Omental fat pad (tissue), 4 donors: Measurements from ENCODE around the gene CCDC91. TPM values are rescaled to one million over a fixed set of nuclear protein-coding genes. Genes with fewer than 3 reads are reported as not detected.
"Not testable (repeated sequence)": the region's sequence is repeated elsewhere in the genome, so short reads cannot be mapped to it uniquely, and the experiment has no call there.

Experiments
- ATAC-seq: fragments of 150-250 bp; one replicate; pipeline ENCODE4 v1.9.1; 2016; ENCODE audit warnings: mild to moderate bottlenecking, moderate library complexity; ENCODE audit not compliant: low FRiP score
- DNase-seq: peaks from one replicate; pipeline ENCODE4 v3.0.0-alpha.2; 2019; ENCODE audit warnings: low spot score
- total RNA-seq, 4 donors: library from RNA; depleted of rRNA; stranded (reverse); fragments of >200 nt; gene quantifications; one replicate each; pipeline ENCODE4 v1.1.0, GENCODE V29; 2016
- TF ChIP-seq, protein P1 (sequence below), 3 donors: fragments of 450-650 bp; IDR thresholded peaks; one replicate each; pipeline ENCODE4 v1.5.1; 2016 to 2017; ENCODE audit warnings: antibody characterized with exemption in 3 of 3, mild to moderate bottlenecking in 3 of 3, moderate library complexity in 2 of 3

The CCDC91 gene
- total RNA-seq, 4 donors from 2014 or later: 29.3 to 48.9 (median 32.5) TPM

DNA sequence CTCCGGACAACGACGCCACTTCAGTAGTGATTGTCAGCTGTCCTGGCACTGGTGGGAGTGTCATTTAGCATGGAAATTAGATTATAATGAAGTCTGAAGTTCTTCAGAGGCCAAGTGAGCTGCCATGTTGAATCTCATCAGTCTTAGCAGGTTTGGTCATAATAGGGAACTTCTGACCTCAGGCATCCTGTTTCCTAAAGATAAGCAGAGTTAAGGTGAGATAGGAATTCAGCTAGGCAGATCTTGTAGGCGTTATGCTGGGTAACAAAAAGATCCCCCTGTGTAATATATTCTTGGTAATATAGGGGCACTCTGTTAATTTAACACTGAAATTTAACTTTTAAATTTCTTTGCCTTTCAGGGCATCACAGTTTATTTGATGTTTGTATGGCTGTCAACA is 137.5 kb downstream of the CCDC91 start:
- DNase-seq (no peak), ATAC-seq (no peak)
- TF ChIP-seq, protein P1, sequence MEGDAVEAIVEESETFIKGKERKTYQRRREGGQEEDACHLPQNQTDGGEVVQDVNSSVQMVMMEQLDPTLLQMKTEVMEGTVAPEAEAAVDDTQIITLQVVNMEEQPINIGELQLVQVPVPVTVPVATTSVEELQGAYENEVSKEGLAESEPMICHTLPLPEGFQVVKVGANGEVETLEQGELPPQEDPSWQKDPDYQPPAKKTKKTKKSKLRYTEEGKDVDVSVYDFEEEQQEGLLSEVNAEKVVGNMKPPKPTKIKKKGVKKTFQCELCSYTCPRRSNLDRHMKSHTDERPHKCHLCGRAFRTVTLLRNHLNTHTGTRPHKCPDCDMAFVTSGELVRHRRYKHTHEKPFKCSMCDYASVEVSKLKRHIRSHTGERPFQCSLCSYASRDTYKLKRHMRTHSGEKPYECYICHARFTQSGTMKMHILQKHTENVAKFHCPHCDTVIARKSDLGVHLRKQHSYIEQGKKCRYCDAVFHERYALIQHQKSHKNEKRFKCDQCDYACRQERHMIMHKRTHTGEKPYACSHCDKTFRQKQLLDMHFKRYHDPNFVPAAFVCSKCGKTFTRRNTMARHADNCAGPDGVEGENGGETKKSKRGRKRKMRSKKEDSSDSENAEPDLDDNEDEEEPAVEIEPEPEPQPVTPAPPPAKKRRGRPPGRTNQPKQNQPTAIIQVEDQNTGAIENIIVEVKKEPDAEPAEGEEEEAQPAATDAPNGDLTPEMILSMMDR (IDR thresholded peaks at IDR 0.05): no peak

DNA sequence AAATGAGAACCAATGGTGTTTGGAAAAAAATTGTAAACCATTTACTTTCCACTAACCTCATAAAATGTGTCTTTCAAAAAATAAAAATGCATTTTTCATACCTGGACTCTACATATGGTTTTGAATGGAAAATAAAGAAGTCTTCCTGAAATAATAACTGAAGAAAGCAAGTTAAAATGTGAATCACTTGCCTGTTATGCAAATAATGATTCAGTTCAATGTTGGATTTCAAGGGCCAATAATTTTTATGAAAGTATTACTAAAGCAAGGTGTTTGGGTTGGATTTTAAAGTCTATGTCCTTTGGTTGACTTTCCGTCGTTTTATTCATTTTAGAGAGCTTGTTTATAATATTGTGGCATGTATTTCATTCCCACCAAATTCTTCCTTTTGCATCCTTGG is 138.7 kb downstream of the CCDC91 start:
- DNase-seq: no peak
- no peak for ATAC-seq
- TF ChIP-seq, protein P1 (IDR thresholded peaks at IDR 0.05): no peak

DNA sequence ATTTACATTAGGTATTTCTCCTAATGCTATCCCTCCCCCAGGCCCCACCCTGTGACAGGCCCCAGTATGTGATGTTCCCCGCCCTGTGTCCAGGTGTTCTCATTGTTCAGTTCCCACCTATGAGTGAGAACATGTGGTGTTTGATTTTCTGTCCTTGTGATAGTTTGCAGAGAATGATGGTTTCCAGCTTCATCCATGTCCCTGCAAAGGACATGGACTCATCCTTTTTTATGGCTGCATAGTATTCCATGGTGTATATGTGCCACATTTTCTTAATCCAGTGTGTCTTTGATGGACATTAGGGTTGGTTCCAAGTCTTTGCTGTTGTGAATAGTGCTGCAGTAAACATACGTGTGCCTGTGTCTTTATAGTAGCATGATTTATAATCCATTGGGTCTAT is 139.5 kb downstream of the CCDC91 start:
- DNase-seq, ATAC-seq: not testable (repeated sequence)

DNA sequence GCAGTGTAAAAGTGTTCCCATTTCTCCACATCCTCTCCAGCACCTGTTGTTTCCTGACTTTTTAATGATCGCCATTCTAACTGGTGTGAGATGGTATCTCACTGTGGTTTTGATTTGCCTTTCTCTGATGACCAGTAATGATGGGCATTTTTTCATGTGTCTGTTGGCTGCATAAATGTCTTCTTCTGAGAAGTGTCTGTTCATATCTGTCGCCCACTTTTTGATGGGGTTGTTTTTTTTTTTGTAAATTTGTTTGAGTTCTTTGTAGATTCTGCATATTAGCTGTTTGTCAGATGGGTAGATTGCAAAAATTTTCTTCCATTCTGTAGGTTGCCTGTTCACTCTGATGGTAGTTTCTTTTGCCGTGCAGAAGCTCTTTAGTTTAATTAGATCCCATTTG is 140.0 kb downstream of the CCDC91 start:
- DNase-seq, ATAC-seq: not testable (repeated sequence)

DNA sequence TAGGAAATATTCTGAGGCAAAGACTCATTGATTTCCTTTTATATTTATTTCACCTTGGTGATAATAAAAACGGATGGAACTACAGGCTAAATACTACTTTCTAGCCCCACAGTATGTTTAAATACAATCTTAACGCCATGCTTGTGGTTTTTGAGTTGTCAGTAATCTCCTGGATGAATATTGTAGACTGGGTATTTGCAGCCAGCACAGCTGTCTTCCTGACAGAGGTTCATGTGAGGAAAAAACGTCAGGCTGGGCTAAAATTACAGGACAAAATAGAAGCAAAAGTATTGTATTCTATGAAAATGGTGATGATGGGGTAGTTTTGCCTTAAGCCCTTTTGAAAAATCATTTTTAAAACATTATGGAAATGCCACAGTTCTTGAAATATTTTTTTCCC is 140.9 kb downstream of the CCDC91 start:
- DNase-seq (no peak), ATAC-seq (no peak)
- TF ChIP-seq, protein P1 (IDR thresholded peaks at IDR 0.05): no peak

DNA sequence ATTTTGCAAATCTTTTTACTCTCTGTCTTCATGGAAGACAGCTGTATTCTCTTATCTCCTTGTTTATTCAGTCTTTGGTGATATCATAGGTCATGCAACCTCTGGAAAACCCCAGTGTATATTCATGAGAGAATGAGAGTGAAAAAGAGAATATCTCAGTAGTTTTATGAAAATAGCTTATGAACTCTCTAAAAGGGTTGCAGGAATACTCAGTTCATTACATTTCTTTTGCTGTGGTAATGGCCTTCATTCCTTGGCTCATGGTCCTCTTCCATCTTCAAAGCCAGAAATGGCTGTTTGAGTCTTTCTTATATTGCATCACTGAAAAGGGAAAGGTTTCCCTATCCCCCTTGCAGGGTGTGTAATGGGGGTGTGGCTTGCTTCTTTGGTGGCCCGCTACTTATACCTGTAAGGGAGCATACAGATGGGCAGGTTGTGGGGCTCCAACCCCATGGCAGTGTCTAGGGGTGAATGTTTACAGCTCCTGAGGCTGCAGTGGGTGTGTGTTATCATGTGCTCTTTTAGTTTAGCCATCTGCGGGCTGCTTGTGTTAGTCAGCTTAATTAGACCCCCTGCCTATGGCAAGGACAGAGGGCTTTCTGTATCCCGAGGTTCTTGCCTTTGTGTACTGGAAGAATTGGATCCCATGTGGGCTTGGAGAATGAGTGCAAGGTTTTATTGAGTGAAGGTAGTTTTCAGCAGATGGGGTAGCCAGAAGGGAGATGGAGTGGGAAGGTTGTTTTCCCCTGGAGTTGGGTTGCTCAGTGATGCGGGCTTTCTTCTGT is 150.2 kb downstream of the CCDC91 start:
- DNase-seq (no peak), ATAC-seq (no peak)

DNA sequence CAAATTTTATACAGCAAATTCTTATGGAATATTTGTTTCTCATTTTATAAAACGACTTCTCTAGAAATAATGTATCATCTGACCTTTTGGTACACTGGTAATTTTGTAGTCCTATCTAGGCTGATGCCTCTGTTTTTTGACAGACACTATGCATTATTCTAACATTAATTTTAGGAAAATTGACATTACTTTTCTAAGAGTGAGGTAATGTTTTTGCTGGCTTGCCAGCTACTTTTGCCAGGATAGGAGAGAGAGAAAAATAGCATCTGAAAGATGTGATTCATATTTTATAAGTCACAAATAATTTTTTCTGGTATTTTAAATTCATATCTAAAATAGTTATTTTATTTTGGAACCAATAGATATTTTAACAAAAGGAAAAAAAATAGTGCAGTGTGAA is 153.5 kb downstream of the CCDC91 start:
- DNase-seq (no peak), ATAC-seq (no peak)
- TF ChIP-seq, protein P1 (IDR thresholded peaks at IDR 0.05): no peak

More for the DNA sequence above, 150.2 kb downstream of the CCDC91 start:
- TF ChIP-seq, protein P1 (IDR thresholded peaks at IDR 0.05): no peak

DNA sequence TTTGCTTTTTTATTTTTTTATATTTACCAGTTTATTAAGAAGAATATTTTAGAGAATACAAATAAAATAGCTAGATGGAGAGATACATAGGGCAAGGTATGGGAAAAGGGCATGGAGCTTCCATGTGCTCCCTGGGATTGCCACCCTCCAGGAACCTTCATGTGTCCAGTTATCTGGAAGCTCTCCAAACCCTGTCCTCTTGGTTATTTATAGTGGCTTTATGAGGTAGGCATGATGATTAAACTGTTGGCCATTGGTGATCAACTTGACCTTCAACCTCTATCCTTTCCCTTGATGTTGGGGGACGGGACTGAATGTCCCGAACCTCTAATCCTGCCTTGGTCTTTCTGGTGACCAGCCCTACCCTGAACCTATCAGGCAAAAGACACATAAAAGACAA is 156.3 kb downstream of the CCDC91 start:
- TF ChIP-seq, protein P1 (IDR thresholded peaks at IDR 0.05): no peak
- no peak for ATAC-seq

More for the DNA sequence above, 156.3 kb downstream of the CCDC91 start:
- DNase-seq: no peak
